ENCODE results near the gene EFEMP1.

Gene EFEMP1

DNA sequence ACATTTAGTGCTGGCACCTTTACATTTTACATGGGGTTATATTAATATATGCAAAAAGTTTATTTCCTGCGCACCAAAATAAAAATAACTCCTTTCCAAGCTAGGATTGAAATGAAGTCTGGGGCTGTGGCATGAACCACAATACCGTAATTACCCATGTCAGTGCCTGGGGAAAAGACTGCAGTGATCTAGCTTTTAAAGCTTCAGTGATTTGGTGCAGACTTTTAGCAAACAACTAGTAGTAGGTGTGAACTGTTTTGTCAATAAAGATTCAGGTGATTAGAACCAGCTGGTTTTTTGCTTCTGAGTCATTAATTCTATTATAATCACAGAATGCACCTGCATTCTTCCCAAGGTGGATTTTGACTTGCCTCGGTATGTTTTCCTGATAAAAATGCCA, 21.2 kb downstream of the EFEMP1 start:
- no peak overlapping the region for H3K4me3 ChIP-seq (ENCODE audit: low read length)
- no peak overlapping the region for H2AFZ ChIP-seq (ENCODE audit: low read depth, low read length)
- H3K4me1 ChIP-seq (ENCODE audit: insufficient read depth, low read length), result no peaks in the 10 kb centered on the region
- no peaks in the 10 kb centered on the region for H3K27me3 ChIP-seq (ENCODE audit: insufficient read depth, low read length)
- no peaks in the 10 kb centered on the region for H3K36me3 ChIP-seq (ENCODE audit: insufficient read depth, low read length)
- no peaks in the 10 kb centered on the region for H3K9me3 ChIP-seq (ENCODE audit: low read length)

- Histone ChIP-seq H3K4me1 (ENCODE audit: insufficient read depth, low read length) (no peaks in the 10 kb centered on the region), H3K36me3 (ENCODE audit: insufficient read depth, low read length) (no peaks in the 10 kb centered on the region), H2AFZ (ENCODE audit: low read depth, low read length) (no peak overlapping the region), H3K27me3 (ENCODE audit: insufficient read depth, low read length) (no peaks in the 10 kb centered on the region), H3K4me3 (ENCODE audit: low read length) (no peak overlapping the region), H3K9me3 (ENCODE audit: low read length) (no peaks in the 10 kb centered on the region)
These were observed 21.6 kb downstream of the EFEMP1 start for GRCh38 chr2:55901941-55902340.

DNA sequence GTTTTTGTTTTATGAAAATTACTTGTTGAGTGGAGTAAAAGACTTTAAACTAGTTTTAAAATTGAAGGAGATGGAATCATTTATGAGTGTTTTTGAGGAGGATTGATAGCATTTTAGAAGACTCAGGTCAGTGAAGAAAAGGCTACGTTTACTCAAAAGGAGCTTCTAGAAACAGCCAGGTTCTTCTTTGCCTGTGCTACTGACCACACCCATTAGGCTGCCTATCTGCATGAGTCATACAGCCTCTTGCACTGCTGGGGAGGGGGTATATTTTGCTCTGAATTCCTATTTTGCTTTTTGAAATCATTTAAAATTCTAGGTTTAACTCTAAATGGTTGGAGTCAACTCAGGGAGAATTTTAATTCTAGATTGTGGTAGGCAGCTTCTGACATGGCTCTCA, 22.3 kb downstream of the EFEMP1 start:
- no peaks in the 10 kb centered on the region for H3K27me3 ChIP-seq (ENCODE audit: insufficient read depth, low read length)
- H3K4me1 ChIP-seq (ENCODE audit: insufficient read depth, low read length), result no peaks in the 10 kb centered on the region
- no peak overlapping the region for H2AFZ ChIP-seq (ENCODE audit: low read depth, low read length)
- H3K36me3 ChIP-seq (ENCODE audit: insufficient read depth, low read length), result no peaks in the 10 kb centered on the region
- no peak overlapping the region for H3K4me3 ChIP-seq (ENCODE audit: low read length)
- H3K9me3 ChIP-seq (ENCODE audit: low read length), result no peaks in the 10 kb centered on the region

GRCh38 chr2:55899881-55900280, 23.7 kb downstream of the EFEMP1 start:
- Histone ChIP-seq H3K4me3 (ENCODE audit: low read length) (no peak overlapping the region), H2AFZ (ENCODE audit: low read depth, low read length) (no peak overlapping the region), H3K27me3 (ENCODE audit: insufficient read depth, low read length) (no peaks in the 10 kb centered on the region), H3K4me1 (ENCODE audit: insufficient read depth, low read length) (no peaks in the 10 kb centered on the region), H3K9me3 (ENCODE audit: low read length) (no peaks in the 10 kb centered on the region), H3K36me3 (ENCODE audit: insufficient read depth, low read length) (no peaks in the 10 kb centered on the region)

DNA sequence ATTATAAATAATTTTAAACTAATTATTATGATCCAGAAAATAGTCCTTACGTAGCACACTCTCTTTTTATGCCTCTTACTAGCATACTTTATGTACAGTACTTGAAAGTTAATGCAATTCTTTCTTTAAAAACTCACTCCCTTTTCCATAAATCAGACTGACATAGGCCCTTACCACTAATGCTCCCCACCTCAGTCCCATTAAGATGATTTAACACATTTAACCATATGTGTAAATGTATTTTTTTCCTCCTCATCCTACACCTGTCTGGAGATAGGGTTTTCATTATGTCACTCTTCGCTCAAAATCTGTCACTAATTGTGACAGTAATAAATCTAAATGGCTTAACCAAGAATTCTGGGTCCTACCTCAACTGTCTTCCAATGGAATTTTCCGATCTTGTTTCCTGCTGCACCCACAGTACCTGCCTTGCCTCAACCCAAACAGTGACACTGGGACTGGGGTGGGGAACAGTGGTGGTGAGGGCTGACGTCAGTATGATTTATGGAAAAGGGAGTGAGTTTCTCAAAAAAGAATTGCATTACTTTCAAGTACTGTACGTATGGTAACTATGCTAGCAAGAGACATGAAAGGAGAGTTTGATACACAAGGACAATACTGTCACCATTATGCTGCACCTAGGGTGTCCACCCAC, 25.1 kb downstream of the EFEMP1 start:
- H3K27me3 ChIP-seq (ENCODE audit: insufficient read depth, low read length), result no peaks in the 10 kb centered on the region
- H3K9me3 ChIP-seq (ENCODE audit: low read length), result no peaks in the 10 kb centered on the region
- H3K4me3 ChIP-seq (ENCODE audit: low read length), result no peak overlapping the region
- H2AFZ ChIP-seq (ENCODE audit: low read depth, low read length), result no peak overlapping the region
- no peaks in the 10 kb centered on the region for H3K4me1 ChIP-seq (ENCODE audit: insufficient read depth, low read length)
- H3K36me3 ChIP-seq (ENCODE audit: insufficient read depth, low read length), result no peaks in the 10 kb centered on the region

DNA sequence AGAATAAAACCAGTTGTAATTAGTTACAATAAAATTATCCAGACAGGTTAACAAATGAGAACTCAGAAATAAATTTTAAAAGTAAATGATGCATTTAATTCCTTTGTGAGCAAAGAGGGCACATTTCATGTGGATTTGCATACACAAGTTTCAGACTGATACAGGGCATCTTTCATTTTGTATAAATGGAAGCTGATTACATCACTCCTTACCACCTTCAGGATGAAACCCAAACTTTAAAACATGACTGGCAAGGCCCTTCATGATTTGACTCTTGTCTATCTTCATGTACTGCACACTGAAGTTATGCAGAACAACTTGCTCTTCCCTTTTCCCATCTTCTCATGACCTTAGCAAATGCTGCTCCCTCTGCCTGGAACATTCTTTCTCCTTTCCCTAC, 26.9 kb downstream of the EFEMP1 start:
- peaks cover 7% of the 10 kb centered on the region for H3K4me1 ChIP-seq (ENCODE audit: insufficient read depth, low read length)
- H3K36me3 ChIP-seq (ENCODE audit: insufficient read depth, low read length), result no peaks in the 10 kb centered on the region

DNA sequence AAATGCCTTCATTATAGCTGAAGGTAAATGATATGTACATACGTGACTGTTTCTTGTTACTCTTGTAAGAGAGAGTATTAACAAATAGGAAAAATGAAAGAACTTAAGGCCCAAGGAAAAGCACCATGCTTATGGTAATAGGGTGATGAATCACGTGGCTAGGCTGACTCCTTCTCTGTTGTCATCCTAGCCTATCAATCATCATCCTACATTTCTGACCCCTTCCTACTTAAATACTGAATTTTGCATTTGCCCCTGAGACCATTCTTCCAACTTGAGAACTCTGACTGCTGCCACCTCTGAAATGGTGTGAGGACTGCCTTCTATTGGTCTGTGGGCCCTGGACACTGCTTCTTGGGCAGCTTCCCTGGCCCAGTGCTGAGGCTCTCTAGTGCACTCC, 28.9 kb downstream of the EFEMP1 start:
- peaks cover 13% of the 10 kb centered on the region for H3K4me1 ChIP-seq (ENCODE audit: insufficient read depth, low read length)
- H2AFZ ChIP-seq (ENCODE audit: low read depth, low read length), result no peak overlapping the region
- no peaks in the 10 kb centered on the region for H3K9me3 ChIP-seq (ENCODE audit: low read length)
- no peaks in the 10 kb centered on the region for H3K36me3 ChIP-seq (ENCODE audit: insufficient read depth, low read length)
- no peak overlapping the region for H3K4me3 ChIP-seq (ENCODE audit: low read length)
- no peaks in the 10 kb centered on the region for H3K27me3 ChIP-seq (ENCODE audit: insufficient read depth, low read length)

More for the DNA sequence above, 26.9 kb downstream of the EFEMP1 start:
- no peak overlapping the region for H2AFZ ChIP-seq (ENCODE audit: low read depth, low read length)
- no peaks in the 10 kb centered on the region for H3K27me3 ChIP-seq (ENCODE audit: insufficient read depth, low read length)
- no peaks in the 10 kb centered on the region for H3K9me3 ChIP-seq (ENCODE audit: low read length)
- H3K4me3 ChIP-seq (ENCODE audit: low read length), result no peak overlapping the region

GRCh38 chr2:55891671-55892094, 31.9 kb downstream of the EFEMP1 start:
- no peak overlapping the region for H3K4me3 ChIP-seq (ENCODE audit: low read length)

DNA sequence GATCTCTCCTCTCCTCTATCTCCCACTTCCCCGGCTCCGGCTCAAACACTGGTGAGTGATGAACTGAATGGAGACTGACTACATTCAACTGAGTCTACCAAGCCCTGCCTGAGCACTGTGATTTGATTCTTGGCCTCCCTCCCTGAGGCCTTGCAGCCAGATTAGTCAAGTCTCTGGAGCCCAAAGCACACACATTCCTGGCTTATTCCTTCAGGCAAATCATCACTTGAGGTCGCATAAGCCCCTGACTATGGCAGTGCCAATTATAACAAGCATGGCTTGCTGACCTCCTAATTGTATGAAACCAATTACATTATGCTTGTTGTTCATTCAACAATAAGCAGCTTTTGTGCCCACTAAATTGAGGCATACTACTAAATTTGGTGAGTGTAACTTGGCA, 34.6 kb downstream of the EFEMP1 start:
- Histone ChIP-seq H3K4me1 (ENCODE audit: insufficient read depth, low read length) (peaks cover 13% of the 10 kb centered on the region), H3K9me3 (ENCODE audit: low read length) (no peaks in the 10 kb centered on the region), H3K36me3 (ENCODE audit: insufficient read depth, low read length) (no peaks in the 10 kb centered on the region), H3K4me3 (ENCODE audit: low read length) (no peak overlapping the region), H3K27me3 (ENCODE audit: insufficient read depth, low read length) (no peaks in the 10 kb centered on the region), H2AFZ (ENCODE audit: low read depth, low read length) (no peak overlapping the region)

More at GRCh38 chr2:55891671-55892094, 31.9 kb downstream of the EFEMP1 start:
- no peak overlapping the region for H2AFZ ChIP-seq (ENCODE audit: low read depth, low read length)
- H3K4me1 ChIP-seq (ENCODE audit: insufficient read depth, low read length), result peaks cover 13% of the 10 kb centered on the region
- no peaks in the 10 kb centered on the region for H3K36me3 ChIP-seq (ENCODE audit: insufficient read depth, low read length)
- no peaks in the 10 kb centered on the region for H3K27me3 ChIP-seq (ENCODE audit: insufficient read depth, low read length)
- H3K9me3 ChIP-seq (ENCODE audit: low read length), result no peaks in the 10 kb centered on the region

DNA sequence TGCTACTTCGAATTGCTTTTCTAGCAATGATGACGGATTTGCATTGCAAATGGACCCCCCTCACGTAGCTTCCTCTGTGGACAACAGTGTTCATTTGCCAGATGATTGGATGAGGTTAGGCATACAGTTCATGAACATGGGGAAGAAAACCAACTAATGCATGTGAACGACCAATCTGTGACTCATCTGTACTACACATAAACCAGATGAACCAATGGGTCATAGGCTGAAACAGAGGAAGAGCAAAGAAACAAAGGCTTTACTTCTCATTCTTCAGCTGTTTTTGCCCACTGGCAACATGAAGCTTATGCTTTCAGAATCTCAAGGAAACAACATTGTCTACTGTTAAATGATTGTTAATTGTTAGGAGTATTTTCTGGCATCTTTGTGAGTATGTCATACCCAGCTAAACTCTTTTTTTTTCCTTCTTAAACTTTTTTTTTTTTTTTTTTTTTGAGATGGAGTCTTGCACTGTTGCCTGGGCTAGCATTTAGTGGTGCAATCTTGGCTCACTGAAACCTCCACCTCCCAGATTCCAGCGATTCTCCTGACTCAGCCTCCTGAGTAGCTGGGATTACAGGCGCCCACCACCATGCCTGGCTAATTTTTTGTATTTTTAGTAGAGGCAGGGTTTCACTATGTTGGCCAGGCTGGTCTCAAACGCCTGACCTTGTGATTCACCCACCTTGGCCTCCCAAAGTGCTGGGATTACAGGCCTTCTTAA, 35.5 kb downstream of the EFEMP1 start:
- H3K4me3 ChIP-seq (ENCODE audit: low read length), result no peak overlapping the region

DNA sequence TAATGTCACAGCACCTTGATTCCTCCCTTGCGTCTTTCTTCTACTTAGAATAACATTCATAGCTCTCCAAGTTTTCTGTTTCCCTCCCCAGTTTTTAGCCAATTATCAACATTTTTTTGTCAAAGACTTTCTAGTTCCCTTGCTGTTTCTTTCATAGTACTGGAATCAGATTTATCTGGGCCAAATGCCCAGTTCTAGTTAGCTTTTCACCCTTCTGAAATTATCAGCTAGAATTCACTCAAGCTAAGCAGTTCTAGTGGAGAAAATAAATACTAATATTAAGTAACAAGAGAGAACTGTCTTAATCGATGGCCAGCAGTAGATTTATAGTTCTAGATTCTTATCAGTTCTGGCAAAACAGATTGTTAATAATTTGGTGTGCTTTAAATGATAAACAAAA, 36.2 kb downstream of the EFEMP1 start:
- H3K36me3 ChIP-seq (ENCODE audit: insufficient read depth, low read length), result no peaks in the 10 kb centered on the region
- no peak overlapping the region for H2AFZ ChIP-seq (ENCODE audit: low read depth, low read length)
- H3K9me3 ChIP-seq (ENCODE audit: low read length), result no peaks in the 10 kb centered on the region
- H3K4me3 ChIP-seq (ENCODE audit: low read length), result no peak overlapping the region
- H3K27me3 ChIP-seq (ENCODE audit: insufficient read depth, low read length), result no peaks in the 10 kb centered on the region
- H3K4me1 ChIP-seq (ENCODE audit: insufficient read depth, low read length), result peaks cover 13% of the 10 kb centered on the region

More for the DNA sequence above, 35.5 kb downstream of the EFEMP1 start:
- Histone ChIP-seq H3K4me1 (ENCODE audit: insufficient read depth, low read length) (peaks cover 13% of the 10 kb centered on the region), H3K27me3 (ENCODE audit: insufficient read depth, low read length) (no peaks in the 10 kb centered on the region), H3K36me3 (ENCODE audit: insufficient read depth, low read length) (no peaks in the 10 kb centered on the region), H2AFZ (ENCODE audit: low read depth, low read length) (no peak overlapping the region), H3K9me3 (ENCODE audit: low read length) (no peaks in the 10 kb centered on the region)

- H2AFZ ChIP-seq (ENCODE audit: low read depth, low read length), result no peak overlapping the region
- H3K4me1 ChIP-seq (ENCODE audit: insufficient read depth, low read length), result no peaks in the 10 kb centered on the region
- H3K9me3 ChIP-seq (ENCODE audit: low read length), result no peaks in the 10 kb centered on the region
- H3K27me3 ChIP-seq (ENCODE audit: insufficient read depth, low read length), result no peaks in the 10 kb centered on the region
- H3K4me3 ChIP-seq (ENCODE audit: low read length), result no peak overlapping the region
- H3K36me3 ChIP-seq (ENCODE audit: insufficient read depth, low read length), result no peaks in the 10 kb centered on the region
These were observed 37.7 kb downstream of the EFEMP1 start for GRCh38 chr2:55885944-55886281.

GRCh38 chr2:55885127-55885943, 38.2 kb downstream of the EFEMP1 start:
- Histone ChIP-seq H3K27me3 (ENCODE audit: insufficient read depth, low read length) (no peaks in the 10 kb centered on the region), H3K4me1 (ENCODE audit: insufficient read depth, low read length) (no peaks in the 10 kb centered on the region), H3K4me3 (ENCODE audit: low read length) (no peak overlapping the region), H3K9me3 (ENCODE audit: low read length) (no peaks in the 10 kb centered on the region), H2AFZ (ENCODE audit: low read depth, low read length) (no peak overlapping the region), H3K36me3 (ENCODE audit: insufficient read depth, low read length) (no peaks in the 10 kb centered on the region)

Measured in neuron (in vitro differentiated cells).